WTC11 (cell line): ENCODE data around the gene COLEC12. TPM values are rescaled to one million over a fixed set of nuclear protein-coding genes. Genes with fewer than 3 reads are reported as not detected.

ENCODE experiments used
- ATAC-seq: fragments of 200-7000 bp; cut with Tn5 transposase; 2 replicates; pipeline ENCODE4 v1.10.0; 2021; ENCODE audit warnings: mild to moderate bottlenecking, moderate library complexity
- CTCF ChIA-PET: fragments of 300-600 bp; sonication (Branson Sonifier 250); formaldehyde crosslinking; loops from one replicate; lab custom pipeline; 2021; ENCODE audit warnings: antibody characterized with exemption; lab: Charles Lee
- POLR2A ChIA-PET: fragments of 350-600 bp; sonication (Branson Sonifier 250); formaldehyde crosslinking; loops from one replicate; lab custom pipeline; 2021; ENCODE audit warnings: antibody characterized with exemption; lab: Charles Lee
- DNase-seq: peaks from one replicate; pipeline ENCODE4 v3.0.0; 2021; ENCODE audit warnings: low spot score
- H3K27ac Mint-ChIP-seq: 2 replicates; pipeline ENCODE4 v1.8.0; 2021; ENCODE audit warnings: mixed read lengths
- H3K27me3 Mint-ChIP-seq: 2 replicates; pipeline ENCODE4 v1.8.0; 2021; ENCODE audit warnings: low read depth, mild to moderate bottlenecking, moderate library complexity, mixed read lengths
- H3K36me3 Mint-ChIP-seq: 2 replicates; pipeline ENCODE4 v1.8.0; 2021; ENCODE audit warnings: mixed read lengths
- H3K4me1 Mint-ChIP-seq: 2 replicates; pipeline ENCODE4 v1.8.0; 2022; ENCODE audit warnings: mixed read lengths
- H3K4me3 Mint-ChIP-seq: 2 replicates; pipeline ENCODE4 v1.8.0; 2021; ENCODE audit warnings: mild to moderate bottlenecking, moderate library complexity, mixed read lengths
- H3K9me3 Mint-ChIP-seq: 2 replicates; pipeline ENCODE4 v1.8.0; 2021; ENCODE audit warnings: mixed read lengths
- CREB1 ChIP-seq: sonication (generic); formaldehyde crosslinking; IDR thresholded peaks from 2 replicates; pipeline ENCODE4 v1.8.0; 2023; ENCODE audit warnings: mild to moderate bottlenecking, missing genetic modification reagents
- GABPB1 ChIP-seq: sonication (generic); formaldehyde crosslinking; IDR thresholded peaks from 2 replicates; pipeline ENCODE4 v1.8.1; 2023; ENCODE audit warnings: mild to moderate bottlenecking, missing genetic modification reagents
- MXD4 ChIP-seq: fragments of 250-450 bp; sonication (Bioruptor Pico); IDR thresholded peaks from 2 replicates; pipeline ENCODE4 v1.8.0; 2021; ENCODE audit warnings: mild to moderate bottlenecking, moderate library complexity, borderline replicate concordance
- NFATC4 ChIP-seq: fragments of 250-450 bp; sonication (Bioruptor Pico); IDR thresholded peaks from 2 replicates; pipeline ENCODE4 v1.9.0; 2021; ENCODE audit warnings: mild to moderate bottlenecking
- NFE2L1 ChIP-seq: sonication (generic); formaldehyde crosslinking; IDR thresholded peaks from 2 replicates; pipeline ENCODE4 v1.8.1; 2023; ENCODE audit warnings: missing genetic modification reagents
- OVOL2 ChIP-seq: fragments of 250-450 bp; sonication (Bioruptor Pico); IDR thresholded peaks from 2 replicates; pipeline ENCODE4 v1.9.0; 2021; ENCODE audit warnings: mild to moderate bottlenecking, borderline replicate concordance
- RORB ChIP-seq: fragments of 250-450 bp; sonication (Bioruptor Pico); IDR thresholded peaks from 2 replicates; pipeline ENCODE4 v1.9.0; 2021; ENCODE audit warnings: mild to moderate bottlenecking
- SOX15 ChIP-seq: fragments of 250-450 bp; sonication (Bioruptor Pico); IDR thresholded peaks from 2 replicates; pipeline ENCODE4 v1.9.0; 2021; ENCODE audit warnings: mild to moderate bottlenecking
- TCF7 ChIP-seq: sonication (generic); formaldehyde crosslinking; IDR thresholded peaks from 2 replicates; pipeline ENCODE4 v1.8.0; 2022; ENCODE audit warnings: mild to moderate bottlenecking, low read depth, missing genetic modification reagents, moderate library complexity
- ZNF317 ChIP-seq: sonication (generic); formaldehyde crosslinking; IDR thresholded peaks from 2 replicates; pipeline ENCODE4 v1.8.1; 2023; ENCODE audit warnings: low read depth, mild to moderate bottlenecking, moderate library complexity, missing genetic modification reagents, borderline replicate concordance
- total RNA-seq: library from RNA; stranded (reverse); gene quantifications from 3 replicates; pipeline ENCODE4 v1.2.3, GENCODE V29; 2021
- TF ChIP-seq, protein P1 (sequence below): sonication (generic); formaldehyde crosslinking; IDR thresholded peaks from 2 replicates; pipeline ENCODE4 v1.8.0; 2022; ENCODE audit warnings: mild to moderate bottlenecking, missing genetic modification reagents
- TF ChIP-seq, protein P2 (sequence below): sonication (generic); formaldehyde crosslinking; IDR thresholded peaks from 2 replicates; pipeline ENCODE4 v1.8.1; 2023; ENCODE audit warnings: mild to moderate bottlenecking, missing genetic modification reagents, borderline replicate concordance
- TF ChIP-seq, protein P3 (sequence below): sonication (generic); formaldehyde crosslinking; IDR thresholded peaks from 2 replicates; pipeline ENCODE4 v1.8.1; 2023; ENCODE audit warnings: mild to moderate bottlenecking, missing genetic modification reagents, moderate library complexity
- TF ChIP-seq, protein P4 (sequence below): sonication (generic); formaldehyde crosslinking; conservative IDR thresholded peaks from 2 replicates; pipeline ENCODE4 v1.8.1; 2022; ENCODE audit warnings: mild to moderate bottlenecking, missing genetic modification reagents

The COLEC12 gene
- total RNA-seq, 1 experiment from 2014 or later = 0.48 TPM

DNA sequence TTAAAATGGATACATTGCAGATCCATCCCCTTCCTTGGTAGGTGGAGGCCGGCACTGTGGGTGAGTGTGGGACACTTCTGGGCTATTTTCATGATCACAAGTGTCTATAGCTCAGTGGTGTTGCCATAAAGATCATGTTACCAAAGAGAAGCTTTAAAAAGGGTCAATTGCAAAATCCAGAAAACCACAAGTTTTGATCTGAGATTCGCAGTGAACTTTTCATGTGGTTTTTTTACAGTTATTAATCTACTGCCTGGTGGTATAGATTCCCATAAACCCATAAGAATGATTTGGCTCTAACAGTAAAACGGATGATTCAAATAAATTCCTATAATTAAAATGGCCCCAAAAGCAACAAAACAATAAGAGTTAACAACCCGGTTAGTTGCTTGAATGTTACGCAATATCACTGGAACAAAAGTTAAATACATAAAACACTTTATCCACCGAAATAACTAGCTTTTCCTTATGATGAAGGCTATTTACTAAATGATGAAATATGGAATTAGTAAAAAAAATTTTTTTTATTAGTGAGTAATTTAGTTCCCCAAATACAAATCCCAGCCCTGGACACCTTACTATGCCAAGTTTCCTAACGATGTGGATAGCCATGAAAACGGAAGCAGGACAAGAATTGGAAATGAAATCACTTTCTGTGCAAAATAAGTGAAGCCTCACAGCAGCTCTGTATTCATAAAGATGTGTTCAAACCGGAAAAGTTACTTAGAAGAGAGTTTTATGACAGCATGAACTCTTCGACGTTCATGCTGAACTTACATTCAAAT is 137.0 kb downstream of the COLEC12 start:
- H3K27ac Mint-ChIP-seq = no peak overlapping the region
- ChIA-PET CTCF (no interaction called here), POLR2A (no interaction called here)
- TF ChIP-seq SOX15 (CRISPR knock-in tag) (no peak), RORB (no peak), ZNF317 (CRISPR knock-in tag) (no peak), CREB1 (CRISPR knock-in tag) (no peak), NFE2L1 (no peak)
- TF ChIP-seq, protein P1, sequence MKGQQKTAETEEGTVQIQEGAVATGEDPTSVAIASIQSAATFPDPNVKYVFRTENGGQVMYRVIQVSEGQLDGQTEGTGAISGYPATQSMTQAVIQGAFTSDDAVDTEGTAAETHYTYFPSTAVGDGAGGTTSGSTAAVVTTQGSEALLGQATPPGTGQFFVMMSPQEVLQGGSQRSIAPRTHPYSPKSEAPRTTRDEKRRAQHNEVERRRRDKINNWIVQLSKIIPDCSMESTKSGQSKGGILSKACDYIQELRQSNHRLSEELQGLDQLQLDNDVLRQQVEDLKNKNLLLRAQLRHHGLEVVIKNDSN (CRISPR knock-in tag) = no peak
- TF ChIP-seq, protein P2, sequence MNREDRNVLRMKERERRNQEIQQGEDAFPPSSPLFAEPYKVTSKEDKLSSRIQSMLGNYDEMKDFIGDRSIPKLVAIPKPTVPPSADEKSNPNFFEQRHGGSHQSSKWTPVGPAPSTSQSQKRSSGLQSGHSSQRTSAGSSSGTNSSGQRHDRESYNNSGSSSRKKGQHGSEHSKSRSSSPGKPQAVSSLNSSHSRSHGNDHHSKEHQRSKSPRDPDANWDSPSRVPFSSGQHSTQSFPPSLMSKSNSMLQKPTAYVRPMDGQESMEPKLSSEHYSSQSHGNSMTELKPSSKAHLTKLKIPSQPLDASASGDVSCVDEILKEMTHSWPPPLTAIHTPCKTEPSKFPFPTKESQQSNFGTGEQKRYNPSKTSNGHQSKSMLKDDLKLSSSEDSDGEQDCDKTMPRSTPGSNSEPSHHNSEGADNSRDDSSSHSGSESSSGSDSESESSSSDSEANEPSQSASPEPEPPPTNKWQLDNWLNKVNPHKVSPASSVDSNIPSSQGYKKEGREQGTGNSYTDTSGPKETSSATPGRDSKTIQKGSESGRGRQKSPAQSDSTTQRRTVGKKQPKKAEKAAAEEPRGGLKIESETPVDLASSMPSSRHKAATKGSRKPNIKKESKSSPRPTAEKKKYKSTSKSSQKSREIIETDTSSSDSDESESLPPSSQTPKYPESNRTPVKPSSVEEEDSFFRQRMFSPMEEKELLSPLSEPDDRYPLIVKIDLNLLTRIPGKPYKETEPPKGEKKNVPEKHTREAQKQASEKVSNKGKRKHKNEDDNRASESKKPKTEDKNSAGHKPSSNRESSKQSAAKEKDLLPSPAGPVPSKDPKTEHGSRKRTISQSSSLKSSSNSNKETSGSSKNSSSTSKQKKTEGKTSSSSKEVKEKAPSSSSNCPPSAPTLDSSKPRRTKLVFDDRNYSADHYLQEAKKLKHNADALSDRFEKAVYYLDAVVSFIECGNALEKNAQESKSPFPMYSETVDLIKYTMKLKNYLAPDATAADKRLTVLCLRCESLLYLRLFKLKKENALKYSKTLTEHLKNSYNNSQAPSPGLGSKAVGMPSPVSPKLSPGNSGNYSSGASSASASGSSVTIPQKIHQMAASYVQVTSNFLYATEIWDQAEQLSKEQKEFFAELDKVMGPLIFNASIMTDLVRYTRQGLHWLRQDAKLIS = no peak
- H3K4me1 Mint-ChIP-seq = peaks cover 31% of the 10 kb centered on the region
- H3K27me3 Mint-ChIP-seq = no peaks in the 10 kb centered on the region
- H3K36me3 Mint-ChIP-seq = no peaks in the 10 kb centered on the region
- DNase-seq = no peak
- no peak overlapping the region for H3K4me3 Mint-ChIP-seq
- H3K9me3 Mint-ChIP-seq = no peaks in the 10 kb centered on the region
- ATAC-seq = no peak

DNA sequence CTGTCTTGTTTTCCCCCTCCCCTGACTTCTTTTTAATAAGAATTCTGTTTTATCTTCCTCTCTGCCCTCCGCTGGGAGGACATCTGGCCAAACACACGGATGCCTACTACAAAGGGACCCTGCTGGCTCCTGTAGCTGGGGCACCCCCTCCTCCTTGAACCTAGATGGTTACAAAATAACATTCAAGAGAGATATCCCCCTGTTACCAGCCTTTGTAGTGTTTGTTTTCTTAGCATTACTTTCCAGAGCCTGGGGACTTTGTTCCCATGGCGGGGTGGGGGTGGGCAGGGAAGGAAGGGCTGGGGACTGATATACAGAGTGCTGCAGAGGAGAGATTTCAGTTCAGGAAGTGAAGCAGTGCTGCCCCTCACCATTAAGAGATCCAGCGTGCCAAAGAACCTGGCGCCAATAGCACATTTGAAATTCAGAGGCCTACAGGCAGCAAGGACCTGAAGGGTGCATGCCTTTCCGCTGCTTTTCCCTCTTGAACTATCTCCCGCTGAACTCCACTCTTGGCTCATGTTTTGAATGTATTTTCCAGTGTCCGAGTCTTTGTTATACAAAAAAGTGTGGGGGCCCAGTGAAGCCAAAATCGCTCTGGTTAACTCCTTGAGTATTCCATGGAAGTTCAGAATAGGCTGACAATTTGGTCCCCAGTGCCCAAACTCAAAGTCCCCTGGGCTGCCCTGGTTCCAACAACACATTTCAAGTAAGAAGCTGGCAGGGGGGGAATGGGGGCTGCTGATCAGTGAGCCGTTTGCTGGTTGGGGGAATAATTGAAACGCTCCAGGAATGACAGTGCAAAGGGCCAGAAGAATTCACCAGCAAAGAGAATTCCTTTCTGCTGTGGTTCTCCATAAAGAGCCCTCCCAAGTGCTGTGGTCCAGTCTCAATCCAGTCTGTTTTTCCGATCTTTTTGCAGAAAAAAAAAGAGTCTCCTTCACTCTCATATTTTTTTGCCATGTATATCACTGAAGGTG is 137.9 kb downstream of the COLEC12 start:
- Mint-ChIP-seq H3K9me3 (no peaks in the 10 kb centered on the region), H3K36me3 (no peaks in the 10 kb centered on the region), H3K27me3 (no peaks in the 10 kb centered on the region), H3K4me1 (peaks cover 31% of the 10 kb centered on the region), H3K4me3 (no peak overlapping the region), H3K27ac (no peak overlapping the region)
- POLR2A ChIA-PET = no interaction called here
- ATAC-seq (no peak; the same call in 1 of the 2 replicates), DNase-seq (no peak)
- TF ChIP-seq NFATC4 (CRISPR knock-in tag) (no peak), OVOL2 (CRISPR knock-in tag) (no peak), RORB (no peak), MXD4 (CRISPR knock-in tag) (no peak)
- TF ChIP-seq, protein P3, sequence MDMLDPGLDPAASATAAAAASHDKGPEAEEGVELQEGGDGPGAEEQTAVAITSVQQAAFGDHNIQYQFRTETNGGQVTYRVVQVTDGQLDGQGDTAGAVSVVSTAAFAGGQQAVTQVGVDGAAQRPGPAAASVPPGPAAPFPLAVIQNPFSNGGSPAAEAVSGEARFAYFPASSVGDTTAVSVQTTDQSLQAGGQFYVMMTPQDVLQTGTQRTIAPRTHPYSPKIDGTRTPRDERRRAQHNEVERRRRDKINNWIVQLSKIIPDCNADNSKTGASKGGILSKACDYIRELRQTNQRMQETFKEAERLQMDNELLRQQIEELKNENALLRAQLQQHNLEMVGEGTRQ (CRISPR knock-in tag) = no peak
- TF ChIP-seq, protein P4, sequence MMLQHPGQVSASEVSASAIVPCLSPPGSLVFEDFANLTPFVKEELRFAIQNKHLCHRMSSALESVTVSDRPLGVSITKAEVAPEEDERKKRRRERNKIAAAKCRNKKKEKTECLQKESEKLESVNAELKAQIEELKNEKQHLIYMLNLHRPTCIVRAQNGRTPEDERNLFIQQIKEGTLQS = no peak
- CTCF ChIA-PET = no interaction called here

DNA sequence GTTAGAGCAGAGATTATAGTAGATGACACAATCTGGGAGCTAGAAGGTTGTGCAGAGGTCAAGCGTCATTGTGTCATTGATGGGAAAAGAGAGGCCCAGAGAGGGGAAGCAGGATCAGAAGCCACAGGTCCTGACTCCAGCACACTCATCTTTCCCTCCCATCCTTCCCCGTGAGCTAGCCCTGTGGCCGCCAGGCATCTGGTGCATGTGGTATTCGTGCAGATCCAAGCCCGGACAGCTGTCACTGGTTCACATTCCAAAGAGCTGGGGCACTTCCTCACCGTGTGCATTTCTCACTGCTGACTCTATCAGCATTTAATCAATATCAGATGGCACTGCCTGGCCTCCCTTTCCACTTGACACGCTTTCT is 138.6 kb downstream of the COLEC12 start:
- H3K4me1 Mint-ChIP-seq = peaks cover 28% of the 10 kb centered on the region
- ChIA-PET POLR2A (no interaction called here), CTCF (no interaction called here)
- H3K4me3 Mint-ChIP-seq = no peak overlapping the region
- no peak overlapping the region for H3K27ac Mint-ChIP-seq
- TF ChIP-seq GABPB1 (CRISPR knock-in tag) (peak; percentile 16; the same call in 1 of the 2 replicates), TCF7 (no peak)
- TF ChIP-seq, all 79 proteins: peak for 1
- peak; percentile 31; the same call in 1 of the 2 replicates for ATAC-seq
- Mint-ChIP-seq H3K9me3 (no peaks in the 10 kb centered on the region), H3K36me3 (no peaks in the 10 kb centered on the region), H3K27me3 (no peaks in the 10 kb centered on the region)
- DNase-seq = no peak
